Neural cell (in vitro differentiated cells): ENCODE data around the gene SRPK1. TPM values are rescaled to one million over a fixed set of nuclear protein-coding genes. Genes with fewer than 3 reads are reported as not detected.

Experiments used
- H2AFZ ChIP-seq: fragments of 200-600, 300-800 bp; sonication (generic), shearing (Covaris generic); 2 replicates; pipeline ENCODE4 v1.6.0; 2014; ENCODE audit warnings: low read depth, mild to moderate bottlenecking, antibody characterized with exemption, low read length, moderate library complexity
- H3F3A ChIP-seq: fragments of 200-600 bp; shearing (Covaris generic); 2 replicates; pipeline ENCODE4 v1.6.1; 2016; ENCODE audit warnings: mild to moderate bottlenecking, moderate library complexity, mixed read lengths, antibody characterized with exemption, low read length; ENCODE audit not compliant: insufficient read depth, poor library complexity, severe bottlenecking
- H3K27ac ChIP-seq: fragments of 200-600, 300-800 bp; sonication (generic), shearing (Covaris generic); 2 replicates; pipeline ENCODE4 v1.5.1; 2014; ENCODE audit warnings: mild to moderate bottlenecking, low read length, moderate library complexity
- H3K27me3 ChIP-seq: fragments of 300-800, 200-600 bp; sonication (generic), shearing (Covaris generic); 2 replicates; pipeline ENCODE4 v1.6.0; 2014; ENCODE audit warnings: mild to moderate bottlenecking, low read depth, low read length, moderate library complexity; ENCODE audit not compliant: insufficient read depth
- H3K36me3 ChIP-seq: fragments of 300-800, 200-600 bp; sonication (generic), shearing (Covaris generic); 2 replicates; pipeline ENCODE4 v1.5.1; 2014; ENCODE audit warnings: mild to moderate bottlenecking, antibody characterized with exemption, low read length, moderate library complexity; ENCODE audit not compliant: insufficient read depth
- H3K4me2 ChIP-seq: fragments of 300-800, 200-600 bp; sonication (generic), shearing (Covaris generic); 2 replicates; pipeline ENCODE4 v1.6.0; 2014; ENCODE audit warnings: mild to moderate bottlenecking, low read length
- H3K4me3 ChIP-seq: fragments of 300-800, 200-600 bp; sonication (generic), shearing (Covaris generic); 2 replicates; pipeline ENCODE4 v1.5.1; 2014; ENCODE audit warnings: mild to moderate bottlenecking, low read length, moderate library complexity
- H3K79me2 ChIP-seq: fragments of 200-600 bp; shearing (Covaris generic); replicated peaks from 2 replicates; pipeline ENCODE4 v1.6.0; 2014; ENCODE audit warnings: mild to moderate bottlenecking, low read length, moderate library complexity; ENCODE audit not compliant: insufficient read depth
- H3K9ac ChIP-seq: fragments of 300-800, 200-600 bp; sonication (generic), shearing (Covaris generic); 2 replicates; pipeline ENCODE4 v1.6.1; 2016; ENCODE audit warnings: mild to moderate bottlenecking, low read length, mixed read lengths
- H3K9me2 ChIP-seq: fragments of 200-600 bp; shearing (Covaris generic); 2 replicates; pipeline ENCODE4 v1.6.1; 2016; ENCODE audit warnings: mild to moderate bottlenecking, low read length, mixed read lengths; ENCODE audit not compliant: insufficient read depth
- H3K9me3 ChIP-seq: fragments of 200-600, 300-800 bp; sonication (generic), shearing (Covaris generic); 2 replicates; pipeline ENCODE4 v1.6.1; 2016; ENCODE audit warnings: mild to moderate bottlenecking, mixed run types, low read length, moderate library complexity, mixed read lengths
- H4K20me1 ChIP-seq: fragments of 200-600 bp; shearing (Covaris generic); 2 replicates; pipeline ENCODE4 v1.6.1; 2016; ENCODE audit warnings: mild to moderate bottlenecking, mixed run types; ENCODE audit not compliant: insufficient read depth
- EP300 ChIP-seq: fragments of 450-650 bp; conservative IDR thresholded peaks from 2 replicates; pipeline ENCODE4 v1.6.1; 2014; ENCODE audit warnings: antibody characterized with exemption, mild to moderate bottlenecking, moderate library complexity; ENCODE audit not compliant: poor library complexity, severe bottlenecking
- EZH2 ChIP-seq: fragments of 200-600, 300-800 bp; shearing (Covaris generic), sonication (generic); IDR thresholded peaks from 2 replicates; pipeline ENCODE4 v1.6.1; 2014; ENCODE audit warnings: antibody characterized with exemption, low read length, borderline replicate concordance, mild to moderate bottlenecking; ENCODE audit not compliant: insufficient read depth, poor library complexity, severe bottlenecking
- MXI1 ChIP-seq: fragments of 450-650 bp; conservative IDR thresholded peaks from 2 replicates; pipeline ENCODE4 v1.6.1; 2014; ENCODE audit warnings: antibody characterized with exemption, mild to moderate bottlenecking; ENCODE audit not compliant: poor library complexity, severe bottlenecking
- POLR2AphosphoS5 ChIP-seq: IDR thresholded peaks from 2 replicates; pipeline ENCODE4 v1.6.1; 2012
- RAD21 ChIP-seq: fragments of 450-650 bp; conservative IDR thresholded peaks from 2 replicates; pipeline ENCODE4 v1.6.1; 2014; ENCODE audit warnings: antibody characterized with exemption, mild to moderate bottlenecking, moderate library complexity
- REST ChIP-seq: IDR thresholded peaks from 2 replicates; pipeline ENCODE4 v1.6.1; 2012; ENCODE audit warnings: borderline replicate concordance
- SMC3 ChIP-seq: fragments of 450-650 bp; conservative IDR thresholded peaks from 2 replicates; pipeline ENCODE4 v1.6.1; 2014; ENCODE audit warnings: antibody characterized with exemption, mild to moderate bottlenecking, moderate library complexity; ENCODE audit not compliant: poor library complexity
- TAF1 ChIP-seq: IDR thresholded peaks from 2 replicates; pipeline ENCODE4 v1.6.1; 2012; ENCODE audit warnings: low read depth
- polyA plus RNA-seq: library from polyadenylated mRNA; depleted of rRNA; stranded (reverse); fragments of >200 nt; gene quantifications from 2 replicates; pipeline ENCODE4 v1.2.3, GENCODE V29; 2014
- TF ChIP-seq, protein P1 (sequence below): fragments of 450-650 bp; IDR thresholded peaks from 2 replicates; pipeline ENCODE4 v1.5.1; 2014; ENCODE audit warnings: antibody characterized with exemption, mild to moderate bottlenecking, moderate library complexity; ENCODE audit not compliant: poor library complexity, severe bottlenecking

Gene SRPK1
- polyA plus RNA-seq, 1 donor from 2014 or later = 39.9 TPM

DNA sequence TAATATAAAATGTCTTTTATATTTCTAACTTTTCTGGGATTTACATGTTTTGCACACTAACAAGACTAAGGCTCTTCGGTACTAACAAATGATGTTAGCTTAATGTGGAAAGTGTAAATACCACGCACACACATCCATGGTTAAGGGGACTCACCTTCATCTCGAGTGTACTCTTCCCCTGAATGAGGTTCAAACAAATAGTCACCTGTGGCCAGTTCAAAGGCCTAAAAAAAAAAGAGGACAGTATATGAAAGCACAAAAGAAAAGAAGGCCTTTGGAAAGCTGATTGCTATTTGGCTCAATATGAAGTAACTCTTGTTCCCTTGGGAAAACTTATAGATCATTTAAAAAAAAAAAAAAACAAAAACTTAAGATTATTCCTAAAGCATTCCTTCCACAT, 78.5 kb downstream of the SRPK1 start:
- no peaks in the 10 kb centered on the region for H3F3A ChIP-seq

GRCh38 chr6:35839019-35839418, 81.9 kb downstream of the SRPK1 start:
- H3K36me3 ChIP-seq = peaks cover 5% of the 10 kb centered on the region

More for the DNA sequence above, 78.5 kb downstream of the SRPK1 start:
- Histone ChIP-seq H3K9me3 (no peaks in the 10 kb centered on the region), H2AFZ (no peak overlapping the region), H3K79me2 (no peaks in the 10 kb centered on the region), H3K4me3 (no peak overlapping the region), H3K9ac (no peak overlapping the region), H4K20me1 (no peaks in the 10 kb centered on the region), H3K4me2 (no peak overlapping the region), H3K27me3 (no peaks in the 10 kb centered on the region), H3K27ac (no peak overlapping the region), H3K9me2 (no peaks in the 10 kb centered on the region), H3K36me3 (no peaks in the 10 kb centered on the region)
- TF ChIP-seq RAD21 = no peak

More at GRCh38 chr6:35839019-35839418, 81.9 kb downstream of the SRPK1 start:
- no peaks in the 10 kb centered on the region for H4K20me1 ChIP-seq
- no peaks in the 10 kb centered on the region for H3K27me3 ChIP-seq
- H3K4me2 ChIP-seq = no peak overlapping the region
- H3K9me3 ChIP-seq = no peaks in the 10 kb centered on the region
- no peaks in the 10 kb centered on the region for H3K79me2 ChIP-seq
- H3K9me2 ChIP-seq = no peaks in the 10 kb centered on the region
- no peak overlapping the region for H3K4me3 ChIP-seq
- H2AFZ ChIP-seq = no peak overlapping the region
- no peaks in the 10 kb centered on the region for H3F3A ChIP-seq
- TF ChIP-seq REST = no peak
- no peak for TF ChIP-seq EP300
- TF ChIP-seq TAF1 = no peak
- no peak for TF ChIP-seq POLR2AphosphoS5
- TF ChIP-seq EZH2 = no peak
- TF ChIP-seq MXI1 = no peak
- no peak for TF ChIP-seq RAD21
- no peak for TF ChIP-seq SMC3
- TF ChIP-seq, protein P1, sequence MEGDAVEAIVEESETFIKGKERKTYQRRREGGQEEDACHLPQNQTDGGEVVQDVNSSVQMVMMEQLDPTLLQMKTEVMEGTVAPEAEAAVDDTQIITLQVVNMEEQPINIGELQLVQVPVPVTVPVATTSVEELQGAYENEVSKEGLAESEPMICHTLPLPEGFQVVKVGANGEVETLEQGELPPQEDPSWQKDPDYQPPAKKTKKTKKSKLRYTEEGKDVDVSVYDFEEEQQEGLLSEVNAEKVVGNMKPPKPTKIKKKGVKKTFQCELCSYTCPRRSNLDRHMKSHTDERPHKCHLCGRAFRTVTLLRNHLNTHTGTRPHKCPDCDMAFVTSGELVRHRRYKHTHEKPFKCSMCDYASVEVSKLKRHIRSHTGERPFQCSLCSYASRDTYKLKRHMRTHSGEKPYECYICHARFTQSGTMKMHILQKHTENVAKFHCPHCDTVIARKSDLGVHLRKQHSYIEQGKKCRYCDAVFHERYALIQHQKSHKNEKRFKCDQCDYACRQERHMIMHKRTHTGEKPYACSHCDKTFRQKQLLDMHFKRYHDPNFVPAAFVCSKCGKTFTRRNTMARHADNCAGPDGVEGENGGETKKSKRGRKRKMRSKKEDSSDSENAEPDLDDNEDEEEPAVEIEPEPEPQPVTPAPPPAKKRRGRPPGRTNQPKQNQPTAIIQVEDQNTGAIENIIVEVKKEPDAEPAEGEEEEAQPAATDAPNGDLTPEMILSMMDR = no peak
- H3K27ac ChIP-seq = no peak overlapping the region
- H3K9ac ChIP-seq = no peak overlapping the region
